ENCODE results near the gene SMAD5. TPM values are rescaled to one million over a fixed set of nuclear protein-coding genes. Genes with fewer than 3 reads are reported as not detected.

SMAD5 gene
- total RNA-seq, 1 experiment from 2014 or later = 46.1 TPM

- in situ Hi-C loops (cut with HindIII; ENCODE audit: low pct_unique_long_range_greater_than_20kb, low sequenced_read_pairs) = no loop called here
Observed at GRCh38 chr5:136203303-136203922, 70.8 kb downstream of the SMAD5 start.

GRCh38 chr5:136205061-136205702 is 72.5 kb downstream of the SMAD5 start:
- no peak for DNase-seq (ENCODE audit: low read depth, low spot score)
- in situ Hi-C loops (cut with HindIII; ENCODE audit: low pct_unique_long_range_greater_than_20kb, low sequenced_read_pairs) = no loop called here

More at GRCh38 chr5:136203303-136203922, 70.8 kb downstream of the SMAD5 start:
- DNase-seq (ENCODE audit: low read depth, low spot score) = no peak

- in situ Hi-C loops (cut with HindIII; ENCODE audit: low pct_unique_long_range_greater_than_20kb, low sequenced_read_pairs) = no loop called here
Observed at GRCh38 chr5:136205941-136206340, 73.3 kb downstream of the SMAD5 start.

GRCh38 chr5:136206361-136206760 is 73.7 kb downstream of the SMAD5 start:
- DNase-seq (ENCODE audit: low read depth, low spot score) = no peak
- in situ Hi-C loops (cut with HindIII; ENCODE audit: low pct_unique_long_range_greater_than_20kb, low sequenced_read_pairs) = no loop called here

More at GRCh38 chr5:136205941-136206340, 73.3 kb downstream of the SMAD5 start:
- DNase-seq (ENCODE audit: low read depth, low spot score) = no peak

GRCh38 chr5:136207631-136208030 is 75.0 kb downstream of the SMAD5 start:
- in situ Hi-C loops (cut with HindIII; ENCODE audit: low pct_unique_long_range_greater_than_20kb, low sequenced_read_pairs) = no loop called here
- DNase-seq (ENCODE audit: low read depth, low spot score) = no peak

- no peak for DNase-seq (ENCODE audit: low read depth, low spot score)
- in situ Hi-C loops (cut with HindIII; ENCODE audit: low pct_unique_long_range_greater_than_20kb, low sequenced_read_pairs) = no loop called here
Observed at GRCh38 chr5:136208916-136209315, 76.3 kb downstream of the SMAD5 start.

- in situ Hi-C loops (cut with HindIII; ENCODE audit: low pct_unique_long_range_greater_than_20kb, low sequenced_read_pairs) = no loop called here
- DNase-seq (ENCODE audit: low read depth, low spot score) = no peak
Observed at GRCh38 chr5:136209346-136209910, 76.8 kb downstream of the SMAD5 start.

- in situ Hi-C loops (cut with HindIII; ENCODE audit: low pct_unique_long_range_greater_than_20kb, low sequenced_read_pairs) = no loop called here
Observed at GRCh38 chr5:136210259-136210658, 77.6 kb downstream of the SMAD5 start.

GRCh38 chr5:136211282-136212040 is 78.8 kb downstream of the SMAD5 start:
- no peak for DNase-seq (ENCODE audit: low read depth, low spot score)
- in situ Hi-C loops (cut with HindIII; ENCODE audit: low pct_unique_long_range_greater_than_20kb, low sequenced_read_pairs) = no loop called here

More at GRCh38 chr5:136210259-136210658, 77.6 kb downstream of the SMAD5 start:
- no peak for DNase-seq (ENCODE audit: low read depth, low spot score)

GRCh38 chr5:136212252-136212721 is 79.6 kb downstream of the SMAD5 start:
- in situ Hi-C loops (cut with HindIII; ENCODE audit: low pct_unique_long_range_greater_than_20kb, low sequenced_read_pairs) = no loop called here
- DNase-seq (ENCODE audit: low read depth, low spot score) = peak; percentile 61

- in situ Hi-C loops (cut with HindIII; ENCODE audit: low pct_unique_long_range_greater_than_20kb, low sequenced_read_pairs) = no loop called here
- DNase-seq (ENCODE audit: low read depth, low spot score) = no peak
Observed at GRCh38 chr5:136213919-136214493, 81.4 kb downstream of the SMAD5 start.

GRCh38 chr5:136215812-136216211 is 83.2 kb downstream of the SMAD5 start:
- DNase-seq (ENCODE audit: low read depth, low spot score) = no peak
- in situ Hi-C loops (cut with HindIII; ENCODE audit: low pct_unique_long_range_greater_than_20kb, low sequenced_read_pairs) = no loop called here

GRCh38 chr5:136216230-136216629 is 83.6 kb downstream of the SMAD5 start:
- in situ Hi-C loops (cut with HindIII; ENCODE audit: low pct_unique_long_range_greater_than_20kb, low sequenced_read_pairs) = no loop called here
- DNase-seq (ENCODE audit: low read depth, low spot score) = no peak

GRCh38 chr5:136221340-136221739 is 88.7 kb downstream of the SMAD5 start:
- DNase-seq (ENCODE audit: low read depth, low spot score) = no peak
- in situ Hi-C loops (cut with HindIII; ENCODE audit: low pct_unique_long_range_greater_than_20kb, low sequenced_read_pairs) = no loop called here

- no peak for DNase-seq (ENCODE audit: low read depth, low spot score)
- in situ Hi-C loops (cut with HindIII; ENCODE audit: low pct_unique_long_range_greater_than_20kb, low sequenced_read_pairs) = no loop called here
Observed at GRCh38 chr5:136222580-136223235, 90.1 kb downstream of the SMAD5 start.

- in situ Hi-C loops (cut with HindIII; ENCODE audit: low pct_unique_long_range_greater_than_20kb, low sequenced_read_pairs) = no loop called here
- DNase-seq (ENCODE audit: low read depth, low spot score) = no peak
Observed at GRCh38 chr5:136225796-136226195, 93.2 kb downstream of the SMAD5 start.

GRCh38 chr5:136226401-136226800 is 93.8 kb downstream of the SMAD5 start:
- no peak for DNase-seq (ENCODE audit: low read depth, low spot score)
- in situ Hi-C loops (cut with HindIII; ENCODE audit: low pct_unique_long_range_greater_than_20kb, low sequenced_read_pairs) = no loop called here
